Measurements from ENCODE around the gene CAPN2.

DNA sequence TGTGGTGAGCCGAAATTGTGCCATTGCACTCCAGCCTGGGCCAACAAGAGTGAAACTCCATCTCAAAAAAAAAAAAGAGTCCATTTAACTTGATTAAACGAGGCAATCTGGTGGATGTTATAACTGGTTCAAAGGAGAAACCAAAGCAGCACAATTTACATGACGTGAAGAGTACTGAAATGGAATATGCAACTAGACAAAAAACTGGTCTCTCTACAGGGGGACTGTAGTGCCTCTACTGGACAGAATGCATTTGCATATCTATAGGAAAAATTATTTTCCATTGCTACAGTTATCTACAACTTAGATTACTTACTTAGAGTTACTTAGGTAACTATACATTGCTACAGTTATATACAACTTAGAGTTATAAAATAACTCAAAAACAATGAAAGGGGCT, 2.7 kb upstream of the CAPN2 start:
- TF ChIP-seq POLR2AphosphoS5 (IDR thresholded peaks at IDR 0.05; ENCODE audit: low read depth) (no peak), EZH2 (IDR thresholded peaks at IDR 0.05; ENCODE audit: low read depth, unreplicated experiment) (no peak), REST (IDR thresholded peaks at IDR 0.05; ENCODE audit: unreplicated experiment) (no peak), EZH2phosphoT487 (IDR thresholded peaks at IDR 0.05; ENCODE audit: unreplicated experiment) (no peak), ZNF331 (CRISPR knock-in tag; IDR thresholded peaks at IDR 0.05; ENCODE audit: low read depth) (no peak), CREB1 (CRISPR knock-in tag; IDR thresholded peaks at IDR 0.05; ENCODE audit: low read depth) (no peak), JUNB (IDR thresholded peaks at IDR 0.05; ENCODE audit: unreplicated experiment) (no peak), NANOG (IDR thresholded peaks at IDR 0.05; ENCODE audit: borderline replicate concordance) (no peak), STAT1 (IDR thresholded peaks at IDR 0.05; ENCODE audit: unreplicated experiment) (no peak)
- TF ChIP-seq, protein P1, sequence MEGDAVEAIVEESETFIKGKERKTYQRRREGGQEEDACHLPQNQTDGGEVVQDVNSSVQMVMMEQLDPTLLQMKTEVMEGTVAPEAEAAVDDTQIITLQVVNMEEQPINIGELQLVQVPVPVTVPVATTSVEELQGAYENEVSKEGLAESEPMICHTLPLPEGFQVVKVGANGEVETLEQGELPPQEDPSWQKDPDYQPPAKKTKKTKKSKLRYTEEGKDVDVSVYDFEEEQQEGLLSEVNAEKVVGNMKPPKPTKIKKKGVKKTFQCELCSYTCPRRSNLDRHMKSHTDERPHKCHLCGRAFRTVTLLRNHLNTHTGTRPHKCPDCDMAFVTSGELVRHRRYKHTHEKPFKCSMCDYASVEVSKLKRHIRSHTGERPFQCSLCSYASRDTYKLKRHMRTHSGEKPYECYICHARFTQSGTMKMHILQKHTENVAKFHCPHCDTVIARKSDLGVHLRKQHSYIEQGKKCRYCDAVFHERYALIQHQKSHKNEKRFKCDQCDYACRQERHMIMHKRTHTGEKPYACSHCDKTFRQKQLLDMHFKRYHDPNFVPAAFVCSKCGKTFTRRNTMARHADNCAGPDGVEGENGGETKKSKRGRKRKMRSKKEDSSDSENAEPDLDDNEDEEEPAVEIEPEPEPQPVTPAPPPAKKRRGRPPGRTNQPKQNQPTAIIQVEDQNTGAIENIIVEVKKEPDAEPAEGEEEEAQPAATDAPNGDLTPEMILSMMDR (conservative IDR thresholded peaks at IDR 0.05; ENCODE audit: low read depth in 2 of 2): no peak
- TF ChIP-seq, protein P2, sequence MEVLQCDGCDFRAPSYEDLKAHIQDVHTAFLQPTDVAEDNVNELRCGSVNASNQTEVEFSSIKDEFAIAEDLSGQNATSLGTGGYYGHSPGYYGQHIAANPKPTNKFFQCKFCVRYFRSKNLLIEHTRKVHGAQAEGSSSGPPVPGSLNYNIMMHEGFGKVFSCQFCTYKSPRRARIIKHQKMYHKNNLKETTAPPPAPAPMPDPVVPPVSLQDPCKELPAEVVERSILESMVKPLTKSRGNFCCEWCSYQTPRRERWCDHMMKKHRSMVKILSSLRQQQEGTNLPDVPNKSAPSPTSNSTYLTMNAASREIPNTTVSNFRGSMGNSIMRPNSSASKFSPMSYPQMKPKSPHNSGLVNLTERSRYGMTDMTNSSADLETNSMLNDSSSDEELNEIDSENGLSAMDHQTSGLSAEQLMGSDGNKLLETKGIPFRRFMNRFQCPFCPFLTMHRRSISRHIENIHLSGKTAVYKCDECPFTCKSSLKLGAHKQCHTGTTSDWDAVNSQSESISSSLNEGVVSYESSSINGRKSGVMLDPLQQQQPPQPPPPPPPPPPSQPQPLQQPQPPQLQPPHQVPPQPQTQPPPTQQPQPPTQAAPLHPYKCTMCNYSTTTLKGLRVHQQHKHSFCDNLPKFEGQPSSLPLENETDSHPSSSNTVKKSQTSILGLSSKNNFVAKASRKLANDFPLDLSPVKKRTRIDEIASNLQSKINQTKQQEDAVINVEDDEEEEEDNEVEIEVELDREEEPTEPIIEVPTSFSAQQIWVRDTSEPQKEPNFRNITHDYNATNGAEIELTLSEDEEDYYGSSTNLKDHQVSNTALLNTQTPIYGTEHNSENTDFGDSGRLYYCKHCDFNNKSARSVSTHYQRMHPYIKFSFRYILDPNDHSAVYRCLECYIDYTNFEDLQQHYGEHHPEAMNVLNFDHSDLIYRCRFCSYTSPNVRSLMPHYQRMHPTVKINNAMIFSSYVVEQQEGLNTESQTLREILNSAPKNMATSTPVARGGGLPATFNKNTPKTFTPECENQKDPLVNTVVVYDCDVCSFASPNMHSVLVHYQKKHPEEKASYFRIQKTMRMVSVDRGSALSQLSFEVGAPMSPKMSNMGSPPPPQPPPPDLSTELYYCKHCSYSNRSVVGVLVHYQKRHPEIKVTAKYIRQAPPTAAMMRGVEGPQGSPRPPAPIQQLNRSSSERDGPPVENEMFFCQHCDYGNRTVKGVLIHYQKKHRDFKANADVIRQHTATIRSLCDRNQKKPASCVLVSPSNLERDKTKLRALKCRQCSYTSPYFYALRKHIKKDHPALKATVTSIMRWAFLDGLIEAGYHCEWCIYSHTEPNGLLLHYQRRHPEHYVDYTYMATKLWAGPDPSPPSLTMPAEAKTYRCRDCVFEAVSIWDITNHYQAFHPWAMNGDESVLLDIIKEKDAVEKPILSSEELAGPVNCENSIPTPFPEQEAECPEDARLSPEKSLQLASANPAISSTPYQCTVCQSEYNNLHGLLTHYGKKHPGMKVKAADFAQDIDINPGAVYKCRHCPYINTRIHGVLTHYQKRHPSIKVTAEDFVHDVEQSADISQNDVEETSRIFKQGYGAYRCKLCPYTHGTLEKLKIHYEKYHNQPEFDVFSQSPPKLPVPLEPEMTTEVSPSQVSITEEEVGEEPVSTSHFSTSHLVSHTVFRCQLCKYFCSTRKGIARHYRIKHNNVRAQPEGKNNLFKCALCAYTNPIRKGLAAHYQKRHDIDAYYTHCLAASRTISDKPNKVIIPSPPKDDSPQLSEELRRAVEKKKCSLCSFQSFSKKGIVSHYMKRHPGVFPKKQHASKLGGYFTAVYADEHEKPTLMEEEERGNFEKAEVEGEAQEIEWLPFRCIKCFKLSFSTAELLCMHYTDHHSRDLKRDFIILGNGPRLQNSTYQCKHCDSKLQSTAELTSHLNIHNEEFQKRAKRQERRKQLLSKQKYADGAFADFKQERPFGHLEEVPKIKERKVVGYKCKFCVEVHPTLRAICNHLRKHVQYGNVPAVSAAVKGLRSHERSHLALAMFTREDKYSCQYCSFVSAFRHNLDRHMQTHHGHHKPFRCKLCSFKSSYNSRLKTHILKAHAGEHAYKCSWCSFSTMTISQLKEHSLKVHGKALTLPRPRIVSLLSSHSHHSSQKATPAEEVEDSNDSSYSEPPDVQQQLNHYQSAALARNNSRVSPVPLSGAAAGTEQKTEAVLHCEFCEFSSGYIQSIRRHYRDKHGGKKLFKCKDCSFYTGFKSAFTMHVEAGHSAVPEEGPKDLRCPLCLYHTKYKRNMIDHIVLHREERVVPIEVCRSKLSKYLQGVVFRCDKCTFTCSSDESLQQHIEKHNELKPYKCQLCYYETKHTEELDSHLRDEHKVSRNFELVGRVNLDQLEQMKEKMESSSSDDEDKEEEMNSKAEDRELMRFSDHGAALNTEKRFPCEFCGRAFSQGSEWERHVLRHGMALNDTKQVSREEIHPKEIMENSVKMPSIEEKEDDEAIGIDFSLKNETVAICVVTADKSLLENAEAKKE (CRISPR knock-in tag; IDR thresholded peaks at IDR 0.05): no peak
- TF ChIP-seq, protein P3, sequence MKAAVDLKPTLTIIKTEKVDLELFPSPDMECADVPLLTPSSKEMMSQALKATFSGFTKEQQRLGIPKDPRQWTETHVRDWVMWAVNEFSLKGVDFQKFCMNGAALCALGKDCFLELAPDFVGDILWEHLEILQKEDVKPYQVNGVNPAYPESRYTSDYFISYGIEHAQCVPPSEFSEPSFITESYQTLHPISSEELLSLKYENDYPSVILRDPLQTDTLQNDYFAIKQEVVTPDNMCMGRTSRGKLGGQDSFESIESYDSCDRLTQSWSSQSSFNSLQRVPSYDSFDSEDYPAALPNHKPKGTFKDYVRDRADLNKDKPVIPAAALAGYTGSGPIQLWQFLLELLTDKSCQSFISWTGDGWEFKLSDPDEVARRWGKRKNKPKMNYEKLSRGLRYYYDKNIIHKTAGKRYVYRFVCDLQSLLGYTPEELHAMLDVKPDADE (IDR thresholded peaks at IDR 0.05): no peak
